Measurements from ENCODE around the gene DIPK1A.

DNA sequence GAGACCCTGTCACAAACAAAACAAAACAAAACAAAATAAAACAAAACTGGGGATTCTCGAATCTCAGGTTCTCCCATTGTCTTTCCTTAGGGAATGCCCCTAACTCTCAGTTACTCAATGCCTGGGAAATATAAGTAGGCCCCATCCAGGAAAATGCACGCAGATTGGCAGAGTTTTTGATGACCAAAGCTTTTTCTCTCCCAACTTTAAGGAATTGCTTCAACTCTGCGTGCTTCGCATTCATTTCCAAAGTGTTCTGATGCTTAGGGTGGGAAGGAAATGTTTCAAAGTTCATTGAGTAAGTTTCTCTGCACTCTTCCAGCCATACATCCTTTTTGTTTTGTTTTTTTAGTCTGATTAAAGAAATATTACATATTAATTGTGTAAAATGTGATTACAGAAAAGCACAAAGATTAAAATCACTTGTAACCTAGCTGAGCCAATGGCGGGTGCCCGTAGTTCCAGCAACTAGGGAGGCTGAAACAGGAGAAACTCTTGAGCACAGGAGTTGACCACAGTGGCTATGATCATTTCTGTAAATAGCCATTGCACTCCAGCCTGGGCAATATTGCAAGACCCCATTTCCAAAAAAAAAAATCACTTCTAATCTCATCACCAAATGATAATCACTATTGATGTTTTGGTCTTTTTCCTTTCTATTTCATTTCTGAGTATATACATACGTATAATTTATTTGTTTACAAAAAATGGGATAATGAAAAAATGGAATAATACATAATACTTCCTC is 157.9 kb downstream of the DIPK1A start:
- TF ChIP-seq, protein P1, sequence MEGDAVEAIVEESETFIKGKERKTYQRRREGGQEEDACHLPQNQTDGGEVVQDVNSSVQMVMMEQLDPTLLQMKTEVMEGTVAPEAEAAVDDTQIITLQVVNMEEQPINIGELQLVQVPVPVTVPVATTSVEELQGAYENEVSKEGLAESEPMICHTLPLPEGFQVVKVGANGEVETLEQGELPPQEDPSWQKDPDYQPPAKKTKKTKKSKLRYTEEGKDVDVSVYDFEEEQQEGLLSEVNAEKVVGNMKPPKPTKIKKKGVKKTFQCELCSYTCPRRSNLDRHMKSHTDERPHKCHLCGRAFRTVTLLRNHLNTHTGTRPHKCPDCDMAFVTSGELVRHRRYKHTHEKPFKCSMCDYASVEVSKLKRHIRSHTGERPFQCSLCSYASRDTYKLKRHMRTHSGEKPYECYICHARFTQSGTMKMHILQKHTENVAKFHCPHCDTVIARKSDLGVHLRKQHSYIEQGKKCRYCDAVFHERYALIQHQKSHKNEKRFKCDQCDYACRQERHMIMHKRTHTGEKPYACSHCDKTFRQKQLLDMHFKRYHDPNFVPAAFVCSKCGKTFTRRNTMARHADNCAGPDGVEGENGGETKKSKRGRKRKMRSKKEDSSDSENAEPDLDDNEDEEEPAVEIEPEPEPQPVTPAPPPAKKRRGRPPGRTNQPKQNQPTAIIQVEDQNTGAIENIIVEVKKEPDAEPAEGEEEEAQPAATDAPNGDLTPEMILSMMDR (conservative IDR thresholded peaks at IDR 0.05), result no peak
- no peak for TF ChIP-seq EZH2 (IDR thresholded peaks at IDR 0.05; ENCODE audit: low read depth)

Data from PC-9 (cell line).